GM12878 (cell line): ENCODE results near the gene SMARCC1. TPM values are rescaled to one million over a fixed set of nuclear protein-coding genes. Genes with fewer than 3 reads are reported as not detected.

Experiments used
- ATAC-seq: fragments of 200-7000 bp; cut with Tn5 transposase; 3 replicates; pipeline ENCODE4 v1.9.1; 2020; ENCODE audit warnings: mild to moderate bottlenecking, moderate library complexity
- BruUV-seq: library from RNA; stranded (reverse); fragments of 400-500 nt; replicated peaks from 2 replicates; lab custom pipeline; 2021; lab: Mats Ljungman, UMichigan
- CTCF ChIA-PET: fragments of 300-600 bp; sonication (Branson Sonifier 250); formaldehyde crosslinking; extraction: SDS; loops from one replicate; lab custom pipeline; 2021; ENCODE audit warnings: inconsistent platforms; lab: Yijun Ruan, JAX
- POLR2A ChIA-PET: fragments of 350-600 bp; formaldehyde crosslinking; extraction: SDS; loops from one replicate; lab custom pipeline; 2021; ENCODE audit warnings: inconsistent platforms; lab: Charles Lee
- RAD21 ChIA-PET: fragments of 300-600 bp; sonication (Branson Sonifier 250); formaldehyde crosslinking; loops from one replicate; lab custom pipeline; 2023; ENCODE audit warnings: antibody characterized with exemption; ENCODE audit not compliant: unreplicated experiment; lab: Charles Lee
- SMC1A ChIA-PET: fragments of 300-600 bp; sonication (Branson Sonifier 250); formaldehyde crosslinking; loops from one replicate; lab custom pipeline; 2023; ENCODE audit not compliant: unreplicated experiment, uncharacterized antibody; lab: Charles Lee
- DNase-seq: peaks from one replicate; pipeline ENCODE4 v3.0.0-alpha.2; 2011; ENCODE audit warnings: low read depth, low spot score
- FAIRE-seq: peaks from 3 replicates; lab custom pipeline; 2011; peaks lifted over from hg19 to GRCh38; lab: Jason Lieb, UNC
- H2AFZ ChIP-seq: 2 replicates; pipeline ENCODE4 v1.6.0; 2011; ENCODE audit warnings: low read depth, low read length, control low read depth; ENCODE audit not compliant: control insufficient read depth
- H3K27ac ChIP-seq: 2 replicates; pipeline ENCODE4 v1.5.1; 2011; ENCODE audit warnings: control low read depth; ENCODE audit not compliant: control insufficient read depth, insufficient read depth
- H3K27me3 ChIP-seq, 2 experiments: replicated peaks in 1 of 2; 2 replicates each; pipeline versions ENCODE4 v1.6.0 to v1.6.1; 2011; ENCODE audit warnings: low read length in 1 of 2; ENCODE audit not compliant: control insufficient read depth in 2 of 2, insufficient read depth in 2 of 2
- H3K36me3 ChIP-seq, 2 experiments: 2 replicates each; pipeline ENCODE4 v1.5.1; 2011; ENCODE audit warnings: low read length in 1 of 2; ENCODE audit not compliant: control insufficient read depth in 2 of 2, insufficient read depth in 2 of 2
- H3K4me1 ChIP-seq: 2 replicates; pipeline ENCODE4 v1.6.1; 2011; ENCODE audit warnings: mild to moderate bottlenecking, low read length, moderate library complexity, mixed read lengths; ENCODE audit not compliant: control insufficient read depth, insufficient read depth
- H3K4me2 ChIP-seq: 2 replicates; pipeline ENCODE4 v1.6.0; 2011; ENCODE audit warnings: control low read depth; ENCODE audit not compliant: control insufficient read depth, insufficient read depth
- H3K4me3 ChIP-seq: fragments of 200-600 bp; sonication (generic); 2 replicates; pipeline ENCODE4 v1.5.1; 2016
- H3K79me2 ChIP-seq: 2 replicates; pipeline ENCODE4 v1.6.0; 2011; ENCODE audit warnings: low read length; ENCODE audit not compliant: control insufficient read depth, insufficient read depth
- H3K9ac ChIP-seq: 2 replicates; pipeline ENCODE4 v1.8.0; 2011; ENCODE audit warnings: low read length, control low read depth, mixed read lengths; ENCODE audit not compliant: control insufficient read depth, insufficient read depth
- H3K9me3 ChIP-seq: replicated peaks from 3 replicates; pipeline ENCODE4 v1.5.1; 2011; ENCODE audit warnings: mild to moderate bottlenecking, low read length; ENCODE audit not compliant: control insufficient read depth, insufficient read depth
- H4K20me1 ChIP-seq: 2 replicates; pipeline ENCODE4 v1.6.0; 2011; ENCODE audit not compliant: control insufficient read depth, insufficient read depth
- KDM1A ChIP-seq: fragments of 200-600 bp; sonication (generic); IDR thresholded peaks from 2 replicates; pipeline ENCODE4 v1.6.1; 2016; ENCODE audit warnings: borderline replicate concordance
- SKIL ChIP-seq: fragments of 450-650 bp; IDR thresholded peaks from 2 replicates; pipeline ENCODE4 v1.6.1; 2017; ENCODE audit warnings: mild to moderate bottlenecking, low read depth, inconsistent platforms; ENCODE audit not compliant: poor library complexity, severe bottlenecking
- SPI1 ChIP-seq: IDR thresholded peaks from 2 replicates; pipeline ENCODE4 v1.6.1; 2011; ENCODE audit warnings: low read depth, mild to moderate bottlenecking, low read length, moderate library complexity, borderline replicate concordance; ENCODE audit not compliant: insufficient read depth
- ZNF592 ChIP-seq: fragments of 450-650 bp; IDR thresholded peaks from 2 replicates; pipeline ENCODE4 v1.6.1; 2017; ENCODE audit warnings: mild to moderate bottlenecking, moderate library complexity
- WGBS: methylation state at CpG from one replicate; pipeline ENCODE4 v1.1.6; 2016; ENCODE audit warnings: low lambda C conversion rate; ENCODE audit not compliant: insufficient replicate concordance, insufficient coverage; ENCODE audit errors: missing lambda C conversion rate; 5-methylcytosine and 5-hydroxymethylcytosine counted together
- in situ Hi-C: fragments of 300-500 bp; cut with MboI; formaldehyde crosslinking; loops from 9 replicates; pipeline ENCODE4 v1.14.3; 2018; ENCODE audit warnings: mixed read lengths
- intact Hi-C: fragments of 100-400 bp; cut with micrococcal nuclease; formaldehyde crosslinking; loops from one replicate; pipeline ENCODE4 v1.14.2; 2022; ENCODE audit not compliant: unreplicated experiment
- polyA plus RNA-seq, 11 experiments: library from polyadenylated mRNA; depleted of rRNA in 4 of 11; unstranded in 6 of 11; stranded (reverse) in 5 of 11; fragments of >200 nt; fragmentation: Nextera tagmentation in 4 of 11; fragmentation: Illumina TruSeq in 1 of 11; extraction: Ambion mirVana in 4 of 11; extraction: Trizol in 1 of 11; gene quantifications; 1 replicate in 1 of 11; 2 replicates in 10 of 11; pipeline versions ENCODE4 v1.2.1 to v1.2.3, GENCODE V29; 2011 to 2016; ENCODE audit warnings: inconsistent platforms in 2 of 11, missing spikeins in 2 of 11, low read depth in 1 of 11
- total RNA-seq, 4 experiments: library from RNA; depleted of rRNA in 3 of 4; stranded (reverse); fragments of >200 nt in 3 of 4; fragmentation: Illumina TruSeq in 1 of 4; extraction: Trizol in 1 of 4; gene quantifications; 2 replicates each; pipeline versions ENCODE4 v1.2.1 to v1.2.3, GENCODE V29; 2013 to 2021

Gene SMARCC1
- total and polyA plus RNA-seq, 10 of the 15 experiments (the other 5 are each of a cell fraction or from before 2014, with no cell fraction given) = 26.6 to 147 (median 57.1) TPM

GRCh38 chr3:47747558-47747957, 34.1 kb downstream of the SMARCC1 start:
- ChIA-PET CTCF (interaction anchor here (1.1 to 1.3 kb wide), 2 partner anchors 8 to 32 kb away, joined by 3 read pairs; no protein-coding TSS in a partner anchor), POLR2A (no interaction called here), SMC1A (interaction anchor here (3.3 kb wide), 1 partner anchor 31 kb away, joined by 11 read pairs; no protein-coding TSS in a partner anchor), RAD21 (interaction anchor here (0.6 kb wide), 1 partner anchor 60 kb away, joined by 3 read pairs; no protein-coding TSS in a partner anchor)
- DNase-seq (no peak), FAIRE-seq (no peak), ATAC-seq (no peak)
- peaks cover 52% of the 10 kb centered on the region for H3K79me2 ChIP-seq
- in situ Hi-C loops = no loop called here
- no peak overlapping the region for H2AFZ ChIP-seq
- no peak overlapping the region for H3K9ac ChIP-seq
- no TSS peak for BruUV-seq
- H4K20me1 ChIP-seq = no peaks in the 10 kb centered on the region
- peaks cover 25% of the 10 kb centered on the region for H3K4me1 ChIP-seq
- intact Hi-C loops = no loop called here
- no peaks in the 10 kb centered on the region for H3K9me3 ChIP-seq
- 97% methylated on average over 3 of the region's 3 CpGs for WGBS
- no peak overlapping the region for H3K4me2 ChIP-seq
- H3K27ac ChIP-seq = no peak overlapping the region
- peaks cover 10 to 27% of the 10 kb centered on the region in 2 experiments for H3K36me3 ChIP-seq
- no peak for TF ChIP-seq SKIL
- TF ChIP-seq ZNF592 = no peak
- TF ChIP-seq KDM1A = no peak
- TF ChIP-seq SPI1 = peak; percentile 62; the same call in 1 of the 2 replicates
- H3K4me3 ChIP-seq = no peak overlapping the region
- no peaks in the 10 kb centered on the region for H3K27me3 ChIP-seq
